Cardiac muscle cell (in vitro differentiated cells and primary cell): ENCODE data around the gene BIRC6. TPM values are rescaled to one million over a fixed set of nuclear protein-coding genes. Genes with fewer than 3 reads are reported as not detected.
"Not testable (repeated sequence)": the region's sequence is repeated elsewhere in the genome, so short reads cannot be mapped to it uniquely, and the experiment has no call there.

ENCODE experiments used
- DNase-seq, 2 donors: peaks; one replicate each; pipeline versions ENCODE4 v3.0.0 to v3.0.0-alpha.2; 2010 to 2017; ENCODE audit warnings: low read depth in 1 of 2, low spot score in 1 of 2
- H3K27ac ChIP-seq: fragments of 200-600 bp; sonication (generic); 2 replicates; pipeline ENCODE4 v1.5.1; 2016
- H3K27me3 ChIP-seq: fragments of 200-600 bp; sonication (generic); 2 replicates; pipeline ENCODE4 v1.6.0; 2016; ENCODE audit warnings: control low read depth
- H3K36me3 ChIP-seq: fragments of 200-600 bp; sonication (generic); 2 replicates; pipeline ENCODE4 v1.5.1; 2016; ENCODE audit warnings: control low read depth
- H3K4me1 ChIP-seq: fragments of 200-600 bp; sonication (generic); 2 replicates; pipeline ENCODE4 v1.8.1; 2017; ENCODE audit warnings: low read depth, mild to moderate bottlenecking, mixed run types
- H3K4me3 ChIP-seq: fragments of 200-600 bp; sonication (generic); 2 replicates; pipeline ENCODE4 v1.5.1; 2016; ENCODE audit warnings: mild to moderate bottlenecking
- H3K9me3 ChIP-seq: fragments of 200-600 bp; sonication (generic); 2 replicates; pipeline ENCODE4 v1.5.1; 2017; ENCODE audit warnings: low read depth, mild to moderate bottlenecking, control low read depth
- CTCF ChIP-seq: IDR thresholded peaks from 2 replicates; pipeline ENCODE4 v1.5.1; 2012; ENCODE audit warnings: low read depth, mild to moderate bottlenecking, low read length
- polyA plus RNA-seq: library from polyadenylated mRNA; unstranded; fragments of >200 nt; fragmentation: Nextera tagmentation; extraction: Ambion mirVana; gene quantifications from 2 replicates; pipeline ENCODE4 v1.2.1, GENCODE V29; 2016
- total RNA-seq: library from RNA; depleted of rRNA; stranded (reverse); fragments of >200 nt; gene quantifications from 2 replicates; pipeline ENCODE4 v1.2.3, GENCODE V29; 2016

BIRC6 gene
- 68.3 and 89.9 TPM in 2 replicates for total RNA-seq
- polyA plus RNA-seq, result 22.9 and 25.0 TPM in 2 replicates

- H3K9me3 ChIP-seq, result no peaks in the 10 kb centered on the region
- peaks cover 9% of the 10 kb centered on the region for H3K4me1 ChIP-seq
- H3K36me3 ChIP-seq, result no peaks in the 10 kb centered on the region
- DNase-seq, result peak; percentile 98
- TF ChIP-seq CTCF, result no peak
- no peaks in the 10 kb centered on the region for H3K27me3 ChIP-seq
- peak within 1 kb of the TSS; percentile 91 for H3K4me3 ChIP-seq
- peak within 1 kb of the TSS; percentile 94 for H3K27ac ChIP-seq
These were observed at the start of gene BIRC6 for GRCh38 chr2:32356681-32357317. Gene BIRC6, plus strand, starts transcription at chr2:32357023. Its CDS starts 139 bp downstream, at chr2:32357162.

GRCh38 chr2:32310577-32310976 is 46.2 kb upstream of the BIRC6 start:
- H3K4me1 ChIP-seq, result no peaks in the 10 kb centered on the region
- H3K27ac ChIP-seq, result no peak overlapping the region
- no peak for DNase-seq
- peaks cover 2% of the 10 kb centered on the region for H3K36me3 ChIP-seq
- H3K9me3 ChIP-seq, result no peaks in the 10 kb centered on the region
- no peaks in the 10 kb centered on the region for H3K27me3 ChIP-seq
- H3K4me3 ChIP-seq, result no peak overlapping the region
- no peak for TF ChIP-seq CTCF

GRCh38 chr2:32314886-32315285 is 41.9 kb upstream of the BIRC6 start:
- no peak for DNase-seq
- Histone ChIP-seq H3K9me3 (no peaks in the 10 kb centered on the region), H3K27me3 (no peaks in the 10 kb centered on the region), H3K36me3 (no peaks in the 10 kb centered on the region), H3K4me1 (no peaks in the 10 kb centered on the region), H3K4me3 (no peak overlapping the region), H3K27ac (no peak overlapping the region)
- TF ChIP-seq CTCF, result no peak

GRCh38 chr2:32328679-32329078 is 28.1 kb upstream of the BIRC6 start:
- H3K9me3 ChIP-seq, H3K4me3 ChIP-seq, H3K27ac ChIP-seq, H3K4me1 ChIP-seq, H3K27me3 ChIP-seq, DNase-seq, H3K36me3 ChIP-seq: not testable (repeated sequence)

- H3K36me3 ChIP-seq, H3K27ac ChIP-seq, H3K27me3 ChIP-seq, DNase-seq, H3K9me3 ChIP-seq, H3K4me3 ChIP-seq, H3K4me1 ChIP-seq: not testable (repeated sequence)
These were observed 27.4 kb upstream of the BIRC6 start for GRCh38 chr2:32329180-32329980.

GRCh38 chr2:32330136-32330535 is 26.7 kb upstream of the BIRC6 start:
- no peak overlapping the region for H3K4me3 ChIP-seq
- no peak for TF ChIP-seq CTCF
- no peaks in the 10 kb centered on the region for H3K36me3 ChIP-seq
- H3K27ac ChIP-seq, result no peak overlapping the region
- peak in 1 of 2 donors; percentile 26 for DNase-seq
- no peaks in the 10 kb centered on the region for H3K9me3 ChIP-seq
- H3K4me1 ChIP-seq, result no peaks in the 10 kb centered on the region
- H3K27me3 ChIP-seq, result no peaks in the 10 kb centered on the region
